ENCODE measurements around the gene NUDT6.

The NUDT6 gene

DNA sequence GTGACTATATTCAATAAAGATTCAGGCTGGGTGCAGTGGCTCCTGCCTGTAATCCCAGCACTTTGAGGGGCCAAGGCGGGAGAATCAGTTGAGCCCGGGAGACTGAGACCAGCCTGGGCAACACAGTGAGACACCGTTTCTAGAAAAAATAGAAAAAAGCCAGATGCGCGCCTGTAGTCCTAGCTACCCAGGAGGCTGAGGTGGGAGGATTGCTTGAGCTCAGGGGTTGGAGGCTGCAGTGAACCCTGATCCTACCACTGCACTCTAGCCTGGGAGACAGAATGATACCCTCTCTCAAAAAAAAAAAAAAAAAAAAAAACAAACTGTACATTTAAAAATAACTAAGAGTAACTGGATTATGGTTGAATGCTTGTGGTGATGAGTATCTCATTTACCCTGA lies 1.1 kb downstream of the NUDT6 start:
- no peak for ATAC-seq
- TF ChIP-seq ZNF565 (CRISPR knock-in tag; conservative IDR thresholded peaks at IDR 0.05; ENCODE audit: low read depth) (no peak), ZNF8 (CRISPR knock-in tag; IDR thresholded peaks at IDR 0.05) (no peak), GLIS3 (CRISPR knock-in tag; IDR thresholded peaks at IDR 0.05) (no peak), CSDC2 (CRISPR knock-in tag; IDR thresholded peaks at IDR 0.05) (no peak), RARB (CRISPR knock-in tag; IDR thresholded peaks at IDR 0.05) (no peak), TOX (CRISPR knock-in tag; IDR thresholded peaks at IDR 0.05; ENCODE audit: borderline replicate concordance) (no peak), ISL1 (CRISPR knock-in tag; IDR thresholded peaks at IDR 0.05) (no peak)
- TF ChIP-seq, protein P1, sequence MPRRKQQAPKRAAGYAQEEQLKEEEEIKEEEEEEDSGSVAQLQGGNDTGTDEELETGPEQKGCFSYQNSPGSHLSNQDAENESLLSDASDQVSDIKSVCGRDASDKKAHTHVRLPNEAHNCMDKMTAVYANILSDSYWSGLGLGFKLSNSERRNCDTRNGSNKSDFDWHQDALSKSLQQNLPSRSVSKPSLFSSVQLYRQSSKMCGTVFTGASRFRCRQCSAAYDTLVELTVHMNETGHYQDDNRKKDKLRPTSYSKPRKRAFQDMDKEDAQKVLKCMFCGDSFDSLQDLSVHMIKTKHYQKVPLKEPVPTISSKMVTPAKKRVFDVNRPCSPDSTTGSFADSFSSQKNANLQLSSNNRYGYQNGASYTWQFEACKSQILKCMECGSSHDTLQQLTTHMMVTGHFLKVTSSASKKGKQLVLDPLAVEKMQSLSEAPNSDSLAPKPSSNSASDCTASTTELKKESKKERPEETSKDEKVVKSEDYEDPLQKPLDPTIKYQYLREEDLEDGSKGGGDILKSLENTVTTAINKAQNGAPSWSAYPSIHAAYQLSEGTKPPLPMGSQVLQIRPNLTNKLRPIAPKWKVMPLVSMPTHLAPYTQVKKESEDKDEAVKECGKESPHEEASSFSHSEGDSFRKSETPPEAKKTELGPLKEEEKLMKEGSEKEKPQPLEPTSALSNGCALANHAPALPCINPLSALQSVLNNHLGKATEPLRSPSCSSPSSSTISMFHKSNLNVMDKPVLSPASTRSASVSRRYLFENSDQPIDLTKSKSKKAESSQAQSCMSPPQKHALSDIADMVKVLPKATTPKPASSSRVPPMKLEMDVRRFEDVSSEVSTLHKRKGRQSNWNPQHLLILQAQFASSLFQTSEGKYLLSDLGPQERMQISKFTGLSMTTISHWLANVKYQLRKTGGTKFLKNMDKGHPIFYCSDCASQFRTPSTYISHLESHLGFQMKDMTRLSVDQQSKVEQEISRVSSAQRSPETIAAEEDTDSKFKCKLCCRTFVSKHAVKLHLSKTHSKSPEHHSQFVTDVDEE (CRISPR knock-in tag; IDR thresholded peaks at IDR 0.05), result no peak
- TF ChIP-seq, protein P2, sequence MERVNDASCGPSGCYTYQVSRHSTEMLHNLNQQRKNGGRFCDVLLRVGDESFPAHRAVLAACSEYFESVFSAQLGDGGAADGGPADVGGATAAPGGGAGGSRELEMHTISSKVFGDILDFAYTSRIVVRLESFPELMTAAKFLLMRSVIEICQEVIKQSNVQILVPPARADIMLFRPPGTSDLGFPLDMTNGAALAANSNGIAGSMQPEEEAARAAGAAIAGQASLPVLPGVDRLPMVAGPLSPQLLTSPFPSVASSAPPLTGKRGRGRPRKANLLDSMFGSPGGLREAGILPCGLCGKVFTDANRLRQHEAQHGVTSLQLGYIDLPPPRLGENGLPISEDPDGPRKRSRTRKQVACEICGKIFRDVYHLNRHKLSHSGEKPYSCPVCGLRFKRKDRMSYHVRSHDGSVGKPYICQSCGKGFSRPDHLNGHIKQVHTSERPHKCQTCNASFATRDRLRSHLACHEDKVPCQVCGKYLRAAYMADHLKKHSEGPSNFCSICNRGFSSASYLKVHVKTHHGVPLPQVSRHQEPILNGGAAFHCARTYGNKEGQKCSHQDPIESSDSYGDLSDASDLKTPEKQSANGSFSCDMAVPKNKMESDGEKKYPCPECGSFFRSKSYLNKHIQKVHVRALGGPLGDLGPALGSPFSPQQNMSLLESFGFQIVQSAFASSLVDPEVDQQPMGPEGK (CRISPR knock-in tag; IDR thresholded peaks at IDR 0.05; ENCODE audit: borderline replicate concordance), result no peak
- TF ChIP-seq, protein P3, sequence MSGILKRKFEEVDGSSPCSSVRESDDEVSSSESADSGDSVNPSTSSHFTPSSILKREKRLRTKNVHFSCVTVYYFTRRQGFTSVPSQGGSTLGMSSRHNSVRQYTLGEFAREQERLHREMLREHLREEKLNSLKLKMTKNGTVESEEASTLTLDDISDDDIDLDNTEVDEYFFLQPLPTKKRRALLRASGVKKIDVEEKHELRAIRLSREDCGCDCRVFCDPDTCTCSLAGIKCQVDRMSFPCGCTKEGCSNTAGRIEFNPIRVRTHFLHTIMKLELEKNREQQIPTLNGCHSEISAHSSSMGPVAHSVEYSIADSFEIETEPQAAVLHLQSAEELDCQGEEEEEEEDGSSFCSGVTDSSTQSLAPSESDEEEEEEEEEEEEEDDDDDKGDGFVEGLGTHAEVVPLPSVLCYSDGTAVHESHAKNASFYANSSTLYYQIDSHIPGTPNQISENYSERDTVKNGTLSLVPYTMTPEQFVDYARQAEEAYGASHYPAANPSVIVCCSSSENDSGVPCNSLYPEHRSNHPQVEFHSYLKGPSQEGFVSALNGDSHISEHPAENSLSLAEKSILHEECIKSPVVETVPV (CRISPR knock-in tag; IDR thresholded peaks at IDR 0.05), result no peak
- TF ChIP-seq, protein P4, sequence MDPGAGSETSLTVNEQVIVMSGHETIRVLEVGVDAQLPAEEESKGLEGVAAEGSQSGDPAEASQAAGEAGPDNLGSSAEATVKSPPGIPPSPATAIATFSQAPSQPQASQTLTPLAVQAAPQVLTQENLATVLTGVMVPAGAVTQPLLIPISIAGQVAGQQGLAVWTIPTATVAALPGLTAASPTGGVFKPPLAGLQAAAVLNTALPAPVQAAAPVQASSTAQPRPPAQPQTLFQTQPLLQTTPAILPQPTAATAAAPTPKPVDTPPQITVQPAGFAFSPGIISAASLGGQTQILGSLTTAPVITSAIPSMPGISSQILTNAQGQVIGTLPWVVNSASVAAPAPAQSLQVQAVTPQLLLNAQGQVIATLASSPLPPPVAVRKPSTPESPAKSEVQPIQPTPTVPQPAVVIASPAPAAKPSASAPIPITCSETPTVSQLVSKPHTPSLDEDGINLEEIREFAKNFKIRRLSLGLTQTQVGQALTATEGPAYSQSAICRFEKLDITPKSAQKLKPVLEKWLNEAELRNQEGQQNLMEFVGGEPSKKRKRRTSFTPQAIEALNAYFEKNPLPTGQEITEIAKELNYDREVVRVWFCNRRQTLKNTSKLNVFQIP (CRISPR knock-in tag; IDR thresholded peaks at IDR 0.05; ENCODE audit: borderline replicate concordance, low read depth), result no peak

DNA sequence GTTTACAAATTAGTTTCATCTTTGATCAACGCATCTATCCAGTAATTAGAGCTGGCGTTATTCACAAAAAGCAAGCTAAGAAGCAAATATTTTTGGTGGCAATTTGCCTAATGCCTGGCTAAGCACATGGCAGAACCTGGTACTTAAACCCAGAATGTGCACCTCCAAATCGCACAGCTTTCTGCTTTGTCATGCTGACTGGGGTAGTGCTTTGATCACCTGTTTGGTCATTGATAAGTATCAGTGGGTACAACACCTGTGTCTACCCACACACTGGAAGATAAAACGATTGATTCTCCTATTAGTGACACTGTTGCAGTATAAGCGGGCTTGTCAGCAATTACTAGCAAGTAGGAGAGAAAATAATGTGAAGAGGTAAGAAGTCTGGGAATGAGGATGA lies 1.9 kb downstream of the NUDT6 start:
- ATAC-seq, result no peak
- TF ChIP-seq ZNF70 (CRISPR knock-in tag; IDR thresholded peaks at IDR 0.05) (no peak), ZC3H10 (CRISPR knock-in tag; IDR thresholded peaks at IDR 0.05) (no peak), ESRRG (CRISPR knock-in tag; IDR thresholded peaks at IDR 0.05) (no peak), GLIS3 (CRISPR knock-in tag; IDR thresholded peaks at IDR 0.05) (no peak), CSDC2 (CRISPR knock-in tag; IDR thresholded peaks at IDR 0.05) (no peak), ARNTL (CRISPR knock-in tag; IDR thresholded peaks at IDR 0.05; ENCODE audit: borderline replicate concordance, low read depth) (no peak), TCF4 (CRISPR knock-in tag; IDR thresholded peaks at IDR 0.05; ENCODE audit: borderline replicate concordance) (no peak), TOX (CRISPR knock-in tag; IDR thresholded peaks at IDR 0.05; ENCODE audit: borderline replicate concordance) (no peak), BACH2 (CRISPR knock-in tag; IDR thresholded peaks at IDR 0.05; ENCODE audit: borderline replicate concordance) (no peak)
- TF ChIP-seq, protein P5, sequence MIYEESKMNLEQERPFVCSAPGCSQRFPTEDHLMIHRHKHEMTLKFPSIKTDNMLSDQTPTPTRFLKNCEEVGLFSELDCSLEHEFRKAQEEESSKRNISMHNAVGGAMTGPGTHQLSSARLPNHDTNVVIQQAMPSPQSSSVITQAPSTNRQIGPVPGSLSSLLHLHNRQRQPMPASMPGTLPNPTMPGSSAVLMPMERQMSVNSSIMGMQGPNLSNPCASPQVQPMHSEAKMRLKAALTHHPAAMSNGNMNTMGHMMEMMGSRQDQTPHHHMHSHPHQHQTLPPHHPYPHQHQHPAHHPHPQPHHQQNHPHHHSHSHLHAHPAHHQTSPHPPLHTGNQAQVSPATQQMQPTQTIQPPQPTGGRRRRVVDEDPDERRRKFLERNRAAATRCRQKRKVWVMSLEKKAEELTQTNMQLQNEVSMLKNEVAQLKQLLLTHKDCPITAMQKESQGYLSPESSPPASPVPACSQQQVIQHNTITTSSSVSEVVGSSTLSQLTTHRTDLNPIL (CRISPR knock-in tag; IDR thresholded peaks at IDR 0.05; ENCODE audit: low read depth), result no peak

DNA sequence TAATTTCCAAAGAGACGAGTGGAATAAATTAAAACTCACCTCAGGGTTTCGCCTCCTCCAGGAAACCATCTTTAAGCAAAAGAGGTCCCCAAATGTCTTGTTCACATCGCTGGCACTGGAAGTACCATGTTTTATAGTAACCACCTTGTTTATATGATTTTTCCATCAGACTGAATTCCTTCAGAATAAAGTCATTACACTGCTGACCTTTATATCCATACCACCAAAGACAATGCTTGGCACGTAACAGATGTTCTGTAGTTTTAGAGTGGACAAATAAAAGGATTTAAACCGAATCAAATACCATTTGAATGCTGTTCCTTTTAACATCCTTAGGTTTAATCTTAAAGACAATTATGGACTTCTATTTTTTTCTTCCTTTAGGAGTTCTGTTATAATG lies 4.7 kb downstream of the NUDT6 start:
- no peak for ATAC-seq
- TF ChIP-seq ZC3H10 (CRISPR knock-in tag; IDR thresholded peaks at IDR 0.05), result no peak
- TF ChIP-seq RARB (CRISPR knock-in tag; IDR thresholded peaks at IDR 0.05), result no peak
- TF ChIP-seq ZNF8 (CRISPR knock-in tag; IDR thresholded peaks at IDR 0.05), result no peak
- TF ChIP-seq, protein P3 (CRISPR knock-in tag; IDR thresholded peaks at IDR 0.05), result no peak
- TF ChIP-seq TCF4 (CRISPR knock-in tag; IDR thresholded peaks at IDR 0.05; ENCODE audit: borderline replicate concordance), result no peak
- no peak for TF ChIP-seq TOX (CRISPR knock-in tag; IDR thresholded peaks at IDR 0.05; ENCODE audit: borderline replicate concordance)
- TF ChIP-seq ARNTL (CRISPR knock-in tag; IDR thresholded peaks at IDR 0.05; ENCODE audit: borderline replicate concordance, low read depth), result no peak
- TF ChIP-seq, protein P2 (CRISPR knock-in tag; IDR thresholded peaks at IDR 0.05; ENCODE audit: borderline replicate concordance), result no peak

All from SK-N-SH treated with all-trans-retinoic acid at 6 μM for 48 hours (cell line).